ENCODE results near the gene LRRTM4.

DNA sequence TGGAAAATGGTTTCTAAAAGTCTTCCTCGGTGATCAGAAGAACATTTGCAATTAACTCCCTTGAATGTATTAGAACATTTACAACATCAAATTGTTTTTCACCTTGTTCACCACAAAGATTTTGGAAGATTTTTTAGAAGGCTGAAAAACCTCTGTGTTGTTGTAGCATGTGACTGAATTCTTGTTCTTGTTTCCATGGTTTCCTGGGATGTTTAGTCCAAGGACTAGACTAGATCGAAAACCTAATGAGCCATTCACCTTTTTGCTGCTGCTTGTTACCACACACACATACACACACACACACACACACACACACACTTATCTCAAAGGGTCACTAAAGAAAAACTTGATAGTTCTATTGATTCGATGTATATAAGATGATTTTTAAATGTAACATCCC is 380.0 kb downstream of the LRRTM4 start:
- TF ChIP-seq, protein P1, sequence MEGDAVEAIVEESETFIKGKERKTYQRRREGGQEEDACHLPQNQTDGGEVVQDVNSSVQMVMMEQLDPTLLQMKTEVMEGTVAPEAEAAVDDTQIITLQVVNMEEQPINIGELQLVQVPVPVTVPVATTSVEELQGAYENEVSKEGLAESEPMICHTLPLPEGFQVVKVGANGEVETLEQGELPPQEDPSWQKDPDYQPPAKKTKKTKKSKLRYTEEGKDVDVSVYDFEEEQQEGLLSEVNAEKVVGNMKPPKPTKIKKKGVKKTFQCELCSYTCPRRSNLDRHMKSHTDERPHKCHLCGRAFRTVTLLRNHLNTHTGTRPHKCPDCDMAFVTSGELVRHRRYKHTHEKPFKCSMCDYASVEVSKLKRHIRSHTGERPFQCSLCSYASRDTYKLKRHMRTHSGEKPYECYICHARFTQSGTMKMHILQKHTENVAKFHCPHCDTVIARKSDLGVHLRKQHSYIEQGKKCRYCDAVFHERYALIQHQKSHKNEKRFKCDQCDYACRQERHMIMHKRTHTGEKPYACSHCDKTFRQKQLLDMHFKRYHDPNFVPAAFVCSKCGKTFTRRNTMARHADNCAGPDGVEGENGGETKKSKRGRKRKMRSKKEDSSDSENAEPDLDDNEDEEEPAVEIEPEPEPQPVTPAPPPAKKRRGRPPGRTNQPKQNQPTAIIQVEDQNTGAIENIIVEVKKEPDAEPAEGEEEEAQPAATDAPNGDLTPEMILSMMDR (IDR thresholded peaks at IDR 0.05), result no peak
- no peak for TF ChIP-seq POLR2A (IDR thresholded peaks at IDR 0.05)

Data from thyroid gland (tissue), 4 donors.